Right atrium auricular region (tissue), 2 donors: ENCODE results near the gene TAF4. TPM values are rescaled to one million over a fixed set of nuclear protein-coding genes. Genes with fewer than 3 reads are reported as not detected.

ENCODE experiments used
- DNase-seq: peaks from one replicate; pipeline ENCODE4 v3.0.0-alpha.2; 2019; ENCODE audit warnings: low spot score
- H3K27ac ChIP-seq, 2 donors: fragments of 200-600 bp; sonication (generic); 1 replicate in 1 of 2; 2 replicates in 1 of 2; pipeline ENCODE4 v1.5.1; 2016 to 2019
- H3K27me3 ChIP-seq, 2 donors: fragments of 200-600 bp; sonication (generic); one replicate each; pipeline versions ENCODE4 v1.5.1 to v1.6.0; 2017 to 2019
- H3K36me3 ChIP-seq: fragments of 200-600 bp; sonication (generic); one replicate; pipeline ENCODE4 v1.5.1; 2016
- H3K4me1 ChIP-seq, 2 donors: fragments of 200-600 bp; sonication (generic); one replicate each; pipeline versions ENCODE4 v1.5.1 to v1.6.0; 2017 to 2019
- H3K4me3 ChIP-seq, 2 donors: fragments of 200-600 bp; sonication (generic); 1 replicate in 1 of 2; 2 replicates in 1 of 2; pipeline ENCODE4 v1.5.1; 2017 to 2019; ENCODE audit warnings: mild to moderate bottlenecking in 1 of 2, moderate library complexity in 1 of 2
- H3K9me3 ChIP-seq, 2 donors: fragments of 200-600 bp; sonication (generic); one replicate each; pipeline ENCODE4 v1.5.1; 2019
- total RNA-seq, 2 donors: library from RNA; depleted of rRNA; stranded (reverse); fragments of >200 nt; gene quantifications; one replicate each; pipeline ENCODE4 v1.1.0, GENCODE V29; 2016
- TF ChIP-seq, protein P1 (sequence below), 2 donors: fragments of 200-600 bp; sonication (generic); IDR thresholded peaks; one replicate each; pipeline ENCODE4 v1.5.1; 2019; ENCODE audit warnings: antibody characterized with exemption in 2 of 2

TAF4 gene
- total RNA-seq, 2 donors from 2014 or later, result 8.3 to 18.0 TPM

- TF ChIP-seq, protein P1, sequence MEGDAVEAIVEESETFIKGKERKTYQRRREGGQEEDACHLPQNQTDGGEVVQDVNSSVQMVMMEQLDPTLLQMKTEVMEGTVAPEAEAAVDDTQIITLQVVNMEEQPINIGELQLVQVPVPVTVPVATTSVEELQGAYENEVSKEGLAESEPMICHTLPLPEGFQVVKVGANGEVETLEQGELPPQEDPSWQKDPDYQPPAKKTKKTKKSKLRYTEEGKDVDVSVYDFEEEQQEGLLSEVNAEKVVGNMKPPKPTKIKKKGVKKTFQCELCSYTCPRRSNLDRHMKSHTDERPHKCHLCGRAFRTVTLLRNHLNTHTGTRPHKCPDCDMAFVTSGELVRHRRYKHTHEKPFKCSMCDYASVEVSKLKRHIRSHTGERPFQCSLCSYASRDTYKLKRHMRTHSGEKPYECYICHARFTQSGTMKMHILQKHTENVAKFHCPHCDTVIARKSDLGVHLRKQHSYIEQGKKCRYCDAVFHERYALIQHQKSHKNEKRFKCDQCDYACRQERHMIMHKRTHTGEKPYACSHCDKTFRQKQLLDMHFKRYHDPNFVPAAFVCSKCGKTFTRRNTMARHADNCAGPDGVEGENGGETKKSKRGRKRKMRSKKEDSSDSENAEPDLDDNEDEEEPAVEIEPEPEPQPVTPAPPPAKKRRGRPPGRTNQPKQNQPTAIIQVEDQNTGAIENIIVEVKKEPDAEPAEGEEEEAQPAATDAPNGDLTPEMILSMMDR (IDR thresholded peaks at IDR 0.05), result no peak
- Histone ChIP-seq H3K27me3 (no peaks in the 10 kb centered on the region), H3K36me3 (peaks cover 10% of the 10 kb centered on the region), H3K27ac (no peak overlapping the region), H3K4me3 (no peak overlapping the region), H3K4me1 (no peaks in the 10 kb centered on the region), H3K9me3 (no peaks in the 10 kb centered on the region)
- DNase-seq, result no peak
Measured at GRCh38 chr20:61978491-61978890, 87.2 kb downstream of the TAF4 start.

GRCh38 chr20:61977419-61977786, 88.3 kb downstream of the TAF4 start:
- no peak overlapping the region for H3K27ac ChIP-seq
- TF ChIP-seq, protein P1 (IDR thresholded peaks at IDR 0.05), result no peak
- peaks cover 17% of the 10 kb centered on the region for H3K36me3 ChIP-seq
- H3K27me3 ChIP-seq, result no peaks in the 10 kb centered on the region
- H3K4me3 ChIP-seq, result no peak overlapping the region
- no peaks in the 10 kb centered on the region for H3K9me3 ChIP-seq
- H3K4me1 ChIP-seq, result no peaks in the 10 kb centered on the region
- no peak for DNase-seq

GRCh38 chr20:61976644-61977418, 88.8 kb downstream of the TAF4 start:
- H3K36me3 ChIP-seq, result peaks cover 18% of the 10 kb centered on the region
- TF ChIP-seq, protein P1 (IDR thresholded peaks at IDR 0.05), result no peak
- no peaks in the 10 kb centered on the region for H3K27me3 ChIP-seq
- no peaks in the 10 kb centered on the region for H3K4me1 ChIP-seq
- no peaks in the 10 kb centered on the region for H3K9me3 ChIP-seq
- no peak for DNase-seq
- H3K27ac ChIP-seq, result no peak overlapping the region
- no peak overlapping the region for H3K4me3 ChIP-seq

DNA sequence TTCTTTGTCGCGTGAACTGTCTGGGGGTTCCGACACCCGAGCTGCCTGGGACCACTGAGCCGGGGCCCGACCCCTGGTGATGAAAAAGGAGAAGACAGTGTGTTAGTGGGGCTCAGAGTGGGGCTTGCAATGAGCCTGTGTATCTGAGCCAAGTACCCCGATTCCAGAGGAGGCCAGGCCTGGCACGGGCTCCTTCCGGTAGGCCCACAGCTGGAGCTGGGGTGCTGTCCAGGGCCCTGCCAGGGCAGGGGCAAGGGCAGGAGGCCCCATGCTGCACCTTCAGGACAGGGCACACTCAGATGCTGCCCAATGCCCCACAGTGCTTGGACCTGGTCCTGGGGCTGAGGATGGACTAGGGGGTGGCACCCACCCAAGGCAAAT, 89.4 kb downstream of the TAF4 start:
- no peaks in the 10 kb centered on the region for H3K27me3 ChIP-seq
- no peaks in the 10 kb centered on the region for H3K9me3 ChIP-seq
- no peak overlapping the region for H3K27ac ChIP-seq
- TF ChIP-seq, protein P1 (IDR thresholded peaks at IDR 0.05), result no peak
- H3K36me3 ChIP-seq, result peaks cover 18% of the 10 kb centered on the region
- DNase-seq, result no peak
- H3K4me3 ChIP-seq, result no peak overlapping the region
- no peaks in the 10 kb centered on the region for H3K4me1 ChIP-seq

- Histone ChIP-seq H3K27ac (no peak overlapping the region), H3K4me1 (no peaks in the 10 kb centered on the region), H3K9me3 (no peaks in the 10 kb centered on the region), H3K36me3 (peaks cover 18% of the 10 kb centered on the region), H3K27me3 (no peaks in the 10 kb centered on the region), H3K4me3 (no peak overlapping the region)
- no peak for DNase-seq
- TF ChIP-seq, protein P1 (IDR thresholded peaks at IDR 0.05), result no peak
Measured at GRCh38 chr20:61975407-61976129, 90.1 kb downstream of the TAF4 start.
